Loucy (cell line): ENCODE data around the gene HCRT.

ENCODE experiments used
- H2AFZ ChIP-seq: fragments of 200-600 bp; sonication (generic); 2 replicates; pipeline ENCODE4 v1.6.0; 2016; ENCODE audit warnings: antibody characterized with exemption, mild to moderate bottlenecking, low read length, moderate library complexity
- H3F3A ChIP-seq: fragments of 200-600 bp; 2 replicates; pipeline ENCODE4 v1.6.0; 2016; ENCODE audit warnings: antibody characterized with exemption, low read depth, mild to moderate bottlenecking
- H3K27me3 ChIP-seq: fragments of 200-600 bp; sonication (generic); 2 replicates; pipeline ENCODE4 v1.6.1; 2014; ENCODE audit warnings: low read length, mild to moderate bottlenecking; ENCODE audit not compliant: insufficient read depth, poor library complexity, severe bottlenecking
- H3K36me3 ChIP-seq: fragments of 200-600 bp; sonication (generic); 2 replicates; pipeline ENCODE4 v1.6.1; 2016; ENCODE audit warnings: low read length; ENCODE audit not compliant: insufficient read depth
- H3K4me1 ChIP-seq: fragments of 200-600 bp; sonication (generic); 2 replicates; pipeline ENCODE4 v1.5.1; 2014; ENCODE audit warnings: low read length, mild to moderate bottlenecking; ENCODE audit not compliant: insufficient read depth, poor library complexity, severe bottlenecking
- H3K4me2 ChIP-seq: fragments of 200-600 bp; sonication (generic); 2 replicates; pipeline ENCODE4 v1.6.0; 2014; ENCODE audit warnings: antibody characterized with exemption, low read length, low read depth, mild to moderate bottlenecking; ENCODE audit not compliant: poor library complexity, severe bottlenecking
- H3K4me3 ChIP-seq: fragments of 200-600 bp; sonication (generic); 2 replicates; pipeline ENCODE4 v1.5.1; 2014; ENCODE audit warnings: low read length, mild to moderate bottlenecking, mixed read lengths; ENCODE audit not compliant: poor library complexity, severe bottlenecking
- H3K79me2 ChIP-seq: fragments of 200-600 bp; sonication (generic); 2 replicates; pipeline ENCODE4 v1.6.1; 2014; ENCODE audit warnings: low read length; ENCODE audit not compliant: insufficient read depth
- H3K9ac ChIP-seq: fragments of 200-600 bp; sonication (generic); 2 replicates; pipeline ENCODE4 v1.6.0; 2014; ENCODE audit warnings: mild to moderate bottlenecking, low read depth, low read length, moderate library complexity; ENCODE audit not compliant: poor library complexity, severe bottlenecking
- H3K9me2 ChIP-seq: fragments of 200-600 bp; sonication (generic); replicated peaks from 2 replicates; pipeline ENCODE4 v1.6.1; 2016; ENCODE audit warnings: low read depth, low read length, mixed read lengths
- H3K9me3 ChIP-seq: fragments of 200-600 bp; sonication (generic); 2 replicates; pipeline ENCODE4 v1.6.1; 2014; ENCODE audit warnings: mild to moderate bottlenecking, antibody characterized with exemption, low read length, low read depth; ENCODE audit not compliant: insufficient read depth
- H4K20me1 ChIP-seq: fragments of 200-600 bp; sonication (generic); 2 replicates; pipeline ENCODE4 v1.6.0; 2014; ENCODE audit warnings: antibody characterized with exemption, low read length, mild to moderate bottlenecking; ENCODE audit not compliant: insufficient read depth, poor library complexity, severe bottlenecking
- CTCF ChIP-seq: fragments of 200-600 bp; sonication (generic); conservative IDR thresholded peaks from 2 replicates; pipeline ENCODE4 v1.5.1; 2014; ENCODE audit warnings: mild to moderate bottlenecking, antibody characterized with exemption, low read length
- EZH2phosphoT487 ChIP-seq: fragments of 200-600 bp; IDR thresholded peaks from 2 replicates; pipeline ENCODE4 v1.6.1; 2018; ENCODE audit warnings: antibody characterized with exemption, mild to moderate bottlenecking, moderate library complexity, borderline replicate concordance

Gene HCRT

GRCh38 chr17:42135151-42135550, 50.1 kb downstream of the HCRT start:
- Histone ChIP-seq H3K79me2 (peaks cover 89% of the 10 kb centered on the region), H3K4me1 (peaks cover 39% of the 10 kb centered on the region), H3K27me3 (no peaks in the 10 kb centered on the region), H3K9me3 (no peaks in the 10 kb centered on the region), H3F3A (no peaks in the 10 kb centered on the region), H3K4me2 (no peak overlapping the region), H4K20me1 (peaks cover 25% of the 10 kb centered on the region), H3K4me3 (no peak overlapping the region), H3K36me3 (peaks cover 16% of the 10 kb centered on the region; the same call in 1 of the 2 replicates), H3K9ac (no peak overlapping the region), H3K9me2 (no peaks in the 10 kb centered on the region), H2AFZ (no peak overlapping the region)
- TF ChIP-seq CTCF (no peak), EZH2phosphoT487 (no peak)
